ENCODE data around the gene RUNDC1. TPM values are rescaled to one million over a fixed set of nuclear protein-coding genes. Genes with fewer than 3 reads are reported as not detected.
A peak's percentile ranks its signal among the peaks of the same experiment; 100 is the strongest.

Gene RUNDC1
- polyA plus RNA-seq, 3 donors: 15.9 to 16.6 (median 16.5) TPM

GRCh38 chr17:43016216-43016615 lies 35.9 kb downstream of the RUNDC1 start:
- DNase-seq (ENCODE audit: low read depth in 3 of 3, low spot score in 2 of 3): no peak

GRCh38 chr17:43018008-43018853 lies 37.9 kb downstream of the RUNDC1 start:
- DNase-seq (ENCODE audit: low read depth in 3 of 3, low spot score in 2 of 3): no peak

GRCh38 chr17:43018932-43019331 lies 38.6 kb downstream of the RUNDC1 start:
- DNase-seq (ENCODE audit: low read depth in 3 of 3, low spot score in 2 of 3): no peak

- no peak for DNase-seq (ENCODE audit: low read depth in 3 of 3, low spot score in 2 of 3)
Observed at GRCh38 chr17:43019418-43019817, 39.1 kb downstream of the RUNDC1 start.

- DNase-seq (ENCODE audit: low read depth in 3 of 3, low spot score in 2 of 3): no peak
Observed at GRCh38 chr17:43020030-43020621, 39.8 kb downstream of the RUNDC1 start.

GRCh38 chr17:43020789-43021740 lies 40.7 kb downstream of the RUNDC1 start:
- no peak for DNase-seq (ENCODE audit: low read depth in 3 of 3, low spot score in 2 of 3)

- DNase-seq (ENCODE audit: low read depth in 3 of 3, low spot score in 2 of 3): peak in 1 of 3 donors; percentile 66
Observed at GRCh38 chr17:43021741-43022512, 41.6 kb downstream of the RUNDC1 start, which contains the start of gene VAT1. Gene VAT1 (minus strand): TSS chr17:43022385. CDS start chr17:43022322, 63 bp downstream.

GRCh38 chr17:43024407-43025289 lies 44.3 kb downstream of the RUNDC1 start, which contains the start of gene RND2:
Gene RND2 (plus strand): TSS chr17:43025231. CDS start chr17:43025348, 117 bp downstream.
- DNase-seq (ENCODE audit: low read depth in 3 of 3, low spot score in 2 of 3): peak in 2 of 3 donors; percentile 89 to 90

GRCh38 chr17:43025290-43025657 lies 44.9 kb downstream of the RUNDC1 start:
- no peak for DNase-seq (ENCODE audit: low read depth in 3 of 3, low spot score in 2 of 3)

- DNase-seq (ENCODE audit: low read depth in 3 of 3, low spot score in 2 of 3): no peak
Observed at GRCh38 chr17:43025766-43026537, 45.6 kb downstream of the RUNDC1 start.

GRCh38 chr17:43026595-43026994 lies 46.2 kb downstream of the RUNDC1 start:
- DNase-seq (ENCODE audit: low read depth in 3 of 3, low spot score in 2 of 3): peak in 1 of 3 donors; percentile 21

GRCh38 chr17:43027091-43028032 lies 47.0 kb downstream of the RUNDC1 start:
- DNase-seq (ENCODE audit: low read depth in 3 of 3, low spot score in 2 of 3): no peak

GRCh38 chr17:43028221-43028861 lies 48.0 kb downstream of the RUNDC1 start:
- no peak for DNase-seq (ENCODE audit: low read depth in 3 of 3, low spot score in 2 of 3)

GRCh38 chr17:43030137-43030767 lies 49.9 kb downstream of the RUNDC1 start:
- DNase-seq (ENCODE audit: low read depth in 3 of 3, low spot score in 2 of 3): no peak

- no peak for DNase-seq (ENCODE audit: low read depth in 3 of 3, low spot score in 2 of 3)
Observed at GRCh38 chr17:43031666-43032065, 51.3 kb downstream of the RUNDC1 start.

All from right renal cortex interstitium (tissue), 3 donors.